Kidney (tissue), 14 donors: ENCODE measurements around the gene TTC28. TPM values are rescaled to one million over a fixed set of nuclear protein-coding genes. Genes with fewer than 3 reads are reported as not detected.

Source experiments
- DNase-seq, 5 donors: peaks; one replicate each; pipeline ENCODE4 v3.0.0-alpha.2; 2013 to 2020
- FAIRE-seq: peaks from 2 replicates; lab custom pipeline; 2012; peaks lifted over from hg19 to GRCh38; lab: Jason Lieb, UNC
- H3K27ac ChIP-seq, 2 donors: one replicate each; pipeline ENCODE4 v1.7.0; 2013; ENCODE audit warnings: low read depth in 2 of 2, low read length in 2 of 2, inconsistent platforms in 1 of 2
- H3K27me3 ChIP-seq: one replicate; pipeline ENCODE4 v1.7.1; 2013; ENCODE audit warnings: low read length, inconsistent platforms; ENCODE audit not compliant: control insufficient read depth, insufficient read depth
- H3K36me3 ChIP-seq, 3 donors: one replicate each; pipeline versions ENCODE4 v1.7.0 to v1.7.1; 2013; ENCODE audit warnings: low read length in 3 of 3, control low read depth in 1 of 3, inconsistent platforms in 1 of 3; ENCODE audit not compliant: insufficient read depth in 3 of 3, control insufficient read depth in 2 of 3
- H3K4me1 ChIP-seq, 3 donors: one replicate each; pipeline versions ENCODE4 v1.7.0 to v1.7.1; 2013; ENCODE audit warnings: low read length in 3 of 3, inconsistent platforms in 1 of 3, low read depth in 1 of 3; ENCODE audit not compliant: control insufficient read depth in 2 of 3, insufficient read depth in 2 of 3
- H3K4me3 ChIP-seq, 3 donors: one replicate each; pipeline versions ENCODE4 v1.7.0 to v1.8.1; 2013; ENCODE audit warnings: low read length in 3 of 3, control low read depth in 1 of 3, inconsistent platforms in 1 of 3
- H3K9ac ChIP-seq, 3 donors: one replicate each; pipeline versions ENCODE4 v1.7.0 to v1.7.1; 2013; ENCODE audit warnings: low read length in 3 of 3, control low read depth in 1 of 3, inconsistent platforms in 1 of 3
- H3K9me3 ChIP-seq, 3 donors: one replicate each; pipeline versions ENCODE4 v1.7.0 to v1.7.1; 2013; ENCODE audit warnings: low read length in 3 of 3, control low read depth in 1 of 3, inconsistent platforms in 1 of 3; ENCODE audit not compliant: control insufficient read depth in 2 of 3, insufficient read depth in 1 of 3
- intact Hi-C: fragments of 100-400 bp; cut with DNase I; formaldehyde crosslinking; loops from one replicate; pipeline ENCODE4 v1.11.1; 2022
- polyA plus RNA-seq: library from polyadenylated mRNA; stranded (reverse); fragments of 350-450 nt; fragmentation: Illumina TruSeq; extraction: RNeasy Lipid Tissue Mini Kit (QIAGEN cat#74804); gene quantifications from one replicate; pipeline ENCODE4 v1.2.3, GENCODE V29; 2014; ENCODE audit warnings: low read depth, low replicate concordance; ENCODE audit not compliant: insufficient read depth
- total RNA-seq: library from RNA; stranded (reverse); fragmentation: NEBNext Ultra II Directional; extraction: Animal tissue kit (Norgen Biotek cat#: 25700); gene quantifications from one replicate; pipeline ENCODE4 v1.2.1, GENCODE V29; 2021
- TF ChIP-seq, protein P1 (sequence below): IDR thresholded peaks from 3 replicates; pipeline ENCODE4 v1.5.1; 2012; ENCODE audit warnings: mild to moderate bottlenecking, moderate library complexity, borderline replicate concordance; ENCODE audit not compliant: insufficient read depth; ENCODE audit errors: extremely low read depth
- donor health status: control.
- donor health status: control.
- donor health status: control.
- donor health status: control.
- donor health status: control.
- donor health status: DM: yes; HTN: yes; CAD: no.
- donor health status: Normal renal cell carcinoma (clear cell type).

Gene TTC28
- total and polyA plus RNA-seq, 2 donors from 2014 or later: 3.5 to 40.2 TPM

DNA sequence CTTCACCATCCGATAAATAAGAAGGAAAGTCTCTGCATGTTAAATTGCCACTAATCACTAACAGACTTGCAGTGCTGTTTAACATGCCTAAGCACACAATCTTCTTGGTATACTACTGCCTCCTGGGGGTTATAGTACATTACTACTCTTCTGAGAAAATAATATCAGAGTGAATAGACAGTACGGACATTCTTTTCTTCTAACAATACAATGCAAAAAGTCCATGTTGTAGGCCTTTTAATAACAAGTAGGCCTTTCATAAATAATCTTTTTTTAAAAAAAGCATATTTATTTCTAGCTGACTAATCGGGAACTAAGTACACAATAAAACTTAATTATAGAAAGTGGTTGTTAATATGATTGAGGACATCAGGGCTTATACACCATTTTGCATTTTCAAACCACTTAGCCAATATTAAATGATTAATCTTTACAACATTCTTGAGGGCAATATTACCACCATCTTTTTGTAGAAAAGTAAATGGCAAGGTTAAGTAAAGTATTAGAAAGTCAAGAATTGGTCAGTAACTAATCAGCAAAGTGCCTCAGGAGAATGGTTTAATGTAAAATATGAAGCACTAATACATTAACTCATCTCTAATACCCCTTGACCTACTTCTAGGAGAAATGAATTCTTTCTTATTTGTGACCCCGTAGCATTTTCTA is 84.7 kb downstream of the TTC28 start:
- DNase-seq (peak in 1 of 5 donors; percentile 89), FAIRE-seq (peak; percentile 98)
- no peaks in the 10 kb centered on the region for H3K4me1 ChIP-seq
- no peak overlapping the region for H3K27ac ChIP-seq
- H3K9ac ChIP-seq: no peak overlapping the region
- H3K9me3 ChIP-seq: no peaks in the 10 kb centered on the region
- no peak overlapping the region for H3K4me3 ChIP-seq
- no peaks in the 10 kb centered on the region for H3K36me3 ChIP-seq
- no peaks in the 10 kb centered on the region for H3K27me3 ChIP-seq
- TF ChIP-seq, protein P1, sequence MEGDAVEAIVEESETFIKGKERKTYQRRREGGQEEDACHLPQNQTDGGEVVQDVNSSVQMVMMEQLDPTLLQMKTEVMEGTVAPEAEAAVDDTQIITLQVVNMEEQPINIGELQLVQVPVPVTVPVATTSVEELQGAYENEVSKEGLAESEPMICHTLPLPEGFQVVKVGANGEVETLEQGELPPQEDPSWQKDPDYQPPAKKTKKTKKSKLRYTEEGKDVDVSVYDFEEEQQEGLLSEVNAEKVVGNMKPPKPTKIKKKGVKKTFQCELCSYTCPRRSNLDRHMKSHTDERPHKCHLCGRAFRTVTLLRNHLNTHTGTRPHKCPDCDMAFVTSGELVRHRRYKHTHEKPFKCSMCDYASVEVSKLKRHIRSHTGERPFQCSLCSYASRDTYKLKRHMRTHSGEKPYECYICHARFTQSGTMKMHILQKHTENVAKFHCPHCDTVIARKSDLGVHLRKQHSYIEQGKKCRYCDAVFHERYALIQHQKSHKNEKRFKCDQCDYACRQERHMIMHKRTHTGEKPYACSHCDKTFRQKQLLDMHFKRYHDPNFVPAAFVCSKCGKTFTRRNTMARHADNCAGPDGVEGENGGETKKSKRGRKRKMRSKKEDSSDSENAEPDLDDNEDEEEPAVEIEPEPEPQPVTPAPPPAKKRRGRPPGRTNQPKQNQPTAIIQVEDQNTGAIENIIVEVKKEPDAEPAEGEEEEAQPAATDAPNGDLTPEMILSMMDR: peak; percentile 64
- intact Hi-C loops: no loop called here

DNA sequence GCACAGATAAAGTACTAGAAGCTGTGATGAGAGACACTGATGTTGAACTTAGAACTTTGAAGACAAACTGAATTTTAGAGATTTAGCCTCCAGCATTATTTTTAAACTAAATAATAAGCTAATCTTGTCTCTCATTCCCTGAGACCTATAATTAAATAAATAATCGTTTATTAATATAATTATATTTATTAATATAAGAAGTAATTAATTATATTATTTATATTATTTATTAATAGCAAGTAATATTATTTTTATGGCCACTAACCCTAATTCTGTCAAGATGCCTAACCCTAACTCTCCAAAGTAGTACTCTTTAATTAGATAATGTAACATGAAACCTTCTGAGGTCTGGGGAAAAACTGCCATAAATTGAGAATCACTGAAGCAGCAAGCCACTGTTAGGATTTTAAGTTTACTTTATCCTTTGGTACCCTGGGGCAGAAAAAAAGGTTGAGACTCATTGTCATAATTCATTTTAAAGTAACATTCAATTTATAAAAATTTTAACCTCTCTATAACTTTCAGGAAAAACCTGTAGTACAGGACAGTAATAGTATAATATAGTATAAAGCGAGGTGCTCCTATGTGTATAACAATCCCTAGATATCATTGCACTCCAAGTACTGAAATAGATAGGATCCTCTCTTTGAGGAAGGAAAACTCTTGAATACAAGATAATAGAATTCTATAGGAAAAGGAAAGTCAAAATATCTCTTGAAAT is 85.4 kb downstream of the TTC28 start:
- H3K27ac ChIP-seq: no peak overlapping the region
- DNase-seq (peak in 2 of 5 donors; percentile 54 to 86), FAIRE-seq (no peak)
- no peaks in the 10 kb centered on the region for H3K36me3 ChIP-seq
- no peaks in the 10 kb centered on the region for H3K9me3 ChIP-seq
- H3K4me1 ChIP-seq: no peaks in the 10 kb centered on the region
- no peak overlapping the region for H3K4me3 ChIP-seq
- H3K27me3 ChIP-seq: no peaks in the 10 kb centered on the region
- intact Hi-C loops: no loop called here
- no peak overlapping the region for H3K9ac ChIP-seq
- TF ChIP-seq, protein P1: no peak

DNA sequence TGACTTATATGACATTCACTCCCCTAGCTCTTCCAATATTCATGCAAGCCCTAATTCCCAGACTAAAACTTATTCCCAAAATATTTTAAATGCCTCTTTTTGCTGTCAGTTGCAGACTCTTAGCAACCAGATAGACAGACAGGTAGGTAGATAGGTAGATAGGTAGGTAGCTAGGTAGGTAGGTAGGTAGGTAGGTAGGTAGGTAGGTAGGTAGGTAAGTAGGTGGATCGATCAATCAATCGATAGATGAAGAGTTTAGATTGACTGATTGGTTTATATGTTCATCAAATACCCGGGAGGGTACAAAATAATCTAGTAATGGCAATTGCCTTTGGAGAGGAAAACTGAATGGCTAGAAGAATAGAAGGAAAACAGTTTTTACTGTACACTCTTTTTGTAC is 86.3 kb downstream of the TTC28 start:
- no peaks in the 10 kb centered on the region for H3K9me3 ChIP-seq
- FAIRE-seq (no peak), DNase-seq (no peak)
- H3K36me3 ChIP-seq: no peaks in the 10 kb centered on the region
- intact Hi-C loops: no loop called here
- H3K27me3 ChIP-seq: no peaks in the 10 kb centered on the region
- H3K4me1 ChIP-seq: no peaks in the 10 kb centered on the region
- H3K27ac ChIP-seq: no peak overlapping the region
- no peak overlapping the region for H3K9ac ChIP-seq
- no peak overlapping the region for H3K4me3 ChIP-seq
- TF ChIP-seq, protein P1: no peak
